HFFc6 (cell line): Measurements from ENCODE around the gene GNAO1. TPM values are rescaled to one million over a fixed set of nuclear protein-coding genes. Genes with fewer than 3 reads are reported as not detected.

Source experiments
- DNase-seq: peaks from one replicate; pipeline ENCODE4 v3.0.0-alpha.2; 2018
- H3K27ac Mint-ChIP-seq: 2 replicates; pipeline ENCODE4 v1.8.0; 2020; ENCODE audit warnings: mild to moderate bottlenecking, mixed read lengths
- H3K27me3 Mint-ChIP-seq: 2 replicates; pipeline ENCODE4 v1.8.0; 2021; ENCODE audit warnings: mild to moderate bottlenecking, moderate library complexity, mixed read lengths; ENCODE audit not compliant: insufficient read depth
- H3K36me3 Mint-ChIP-seq: 2 replicates; pipeline ENCODE4 v1.8.0; 2021; ENCODE audit warnings: low read depth, mixed read lengths
- H3K4me1 Mint-ChIP-seq: 2 replicates; pipeline ENCODE4 v1.8.0; 2020; ENCODE audit warnings: low read depth, mixed read lengths
- H3K4me3 Mint-ChIP-seq: 2 replicates; pipeline ENCODE4 v1.8.0; 2020; ENCODE audit warnings: mild to moderate bottlenecking, moderate library complexity, mixed read lengths
- H3K9me3 Mint-ChIP-seq: 2 replicates; pipeline ENCODE4 v1.8.0; 2020; ENCODE audit warnings: mild to moderate bottlenecking, mixed read lengths
- CTCF ChIP-seq: fragments of 200-600 bp; sonication (generic); IDR thresholded peaks from 2 replicates; pipeline ENCODE4 v1.5.0; 2021; ENCODE audit warnings: antibody characterized with exemption, mild to moderate bottlenecking
- total RNA-seq, 6 experiments: library from RNA; stranded (reverse); fragmentation: NEBNext Ultra II Directional; extraction: Animal tissue kit (Norgen Biotek cat#: 25700); gene quantifications; 2 replicates in 1 of 6; 3 replicates in 5 of 6; pipeline ENCODE4 v1.2.3, GENCODE V29; 2021

Gene GNAO1
- total RNA-seq, 6 experiments from 2014 or later: 0.07 to 0.48 (median 0.37) TPM; not detected in 1

- DNase-seq: no peak
- Mint-ChIP-seq H3K27ac (no peak overlapping the region), H3K4me1 (no peaks in the 10 kb centered on the region), H3K4me3 (no peak overlapping the region), H3K36me3 (no peaks in the 10 kb centered on the region), H3K9me3 (no peaks in the 10 kb centered on the region), H3K27me3 (peaks cover 21% of the 10 kb centered on the region)
- no peak for TF ChIP-seq CTCF
Measured at GRCh38 chr16:56228476-56228875, 37.2 kb downstream of the GNAO1 start.

- no peak for DNase-seq
- Mint-ChIP-seq H3K27ac (no peak overlapping the region), H3K4me1 (peaks cover 7% of the 10 kb centered on the region; the same call in 1 of the 2 replicates), H3K36me3 (no peaks in the 10 kb centered on the region), H3K4me3 (no peak overlapping the region), H3K27me3 (peaks cover 20% of the 10 kb centered on the region), H3K9me3 (no peaks in the 10 kb centered on the region)
- no peak for TF ChIP-seq CTCF
Measured at GRCh38 chr16:56233795-56234566, 42.7 kb downstream of the GNAO1 start.

GRCh38 chr16:56234737-56235136, 43.4 kb downstream of the GNAO1 start:
- DNase-seq: no peak
- Mint-ChIP-seq H3K4me1 (peaks cover 7% of the 10 kb centered on the region; the same call in 1 of the 2 replicates), H3K9me3 (no peaks in the 10 kb centered on the region), H3K36me3 (no peaks in the 10 kb centered on the region), H3K27me3 (peaks cover 20% of the 10 kb centered on the region), H3K27ac (no peak overlapping the region), H3K4me3 (no peak overlapping the region)
- TF ChIP-seq CTCF: no peak

- TF ChIP-seq CTCF: no peak
- Mint-ChIP-seq H3K27ac (no peak overlapping the region), H3K36me3 (no peaks in the 10 kb centered on the region), H3K27me3 (peaks cover 10% of the 10 kb centered on the region), H3K9me3 (no peaks in the 10 kb centered on the region), H3K4me1 (peaks cover 20% of the 10 kb centered on the region), H3K4me3 (no peak overlapping the region)
- DNase-seq: no peak
Measured at GRCh38 chr16:56237451-56237930, 46.2 kb downstream of the GNAO1 start.

DNA sequence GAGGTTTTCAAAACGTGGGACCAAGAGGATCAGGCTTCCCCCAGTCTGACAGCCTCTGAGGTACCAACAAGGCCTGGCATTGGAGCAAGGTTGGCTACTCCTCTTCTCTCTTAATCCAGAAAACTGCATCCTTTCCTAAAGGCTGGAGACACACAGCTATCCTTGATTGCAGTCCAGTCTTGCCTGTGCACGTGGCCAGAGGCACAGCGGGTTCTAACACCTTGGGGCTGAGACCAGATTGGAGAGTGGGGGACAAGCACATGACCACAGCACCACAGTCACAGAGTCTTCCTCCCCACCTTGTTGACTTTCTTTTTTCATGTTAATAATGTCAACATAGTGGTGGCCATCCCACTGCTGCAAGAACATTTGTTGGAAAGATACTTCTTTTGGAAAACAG, 46.9 kb downstream of the GNAO1 start:
- no peak for DNase-seq
- no peak overlapping the region for H3K4me3 Mint-ChIP-seq
- peaks cover 20% of the 10 kb centered on the region for H3K4me1 Mint-ChIP-seq
- no peaks in the 10 kb centered on the region for H3K9me3 Mint-ChIP-seq
- peaks cover 8% of the 10 kb centered on the region for H3K27me3 Mint-ChIP-seq
- TF ChIP-seq CTCF: no peak
- H3K27ac Mint-ChIP-seq: no peak overlapping the region
- no peaks in the 10 kb centered on the region for H3K36me3 Mint-ChIP-seq
